ENCODE measurements around the gene FAM20A. TPM values are rescaled to one million over a fixed set of nuclear protein-coding genes. Genes with fewer than 3 reads are reported as not detected.
A peak's percentile ranks its signal among the peaks of the same experiment; 100 is the strongest.

Gene FAM20A
- total and polyA plus RNA-seq, 8 donors: 11.4 to 81.3 (median 17.0) TPM; not detected in 1

- Histone ChIP-seq H3K9me3 (no peaks in the 10 kb centered on the region), H3K36me3 (no peaks in the 10 kb centered on the region), H3K4me1 (peaks cover 0 to 9% (median 2%) of the 10 kb centered on the region in 4 donors), H3K27ac (no peak overlapping the region), H3K4me3 (no peak overlapping the region), H3K27me3 (no peaks in the 10 kb centered on the region)
- DNase-seq: no peak
- WGBS, 5 donors: 53 to 65% (median 62%) methylated on average over 3 of the region's 3 CpGs
- TF ChIP-seq POLR2A (IDR thresholded peaks at IDR 0.05) (no peak), EP300 (IDR thresholded peaks at IDR 0.05) (no peak), POLR2AphosphoS5 (IDR thresholded peaks at IDR 0.05) (no peak)
- TF ChIP-seq, protein P1, sequence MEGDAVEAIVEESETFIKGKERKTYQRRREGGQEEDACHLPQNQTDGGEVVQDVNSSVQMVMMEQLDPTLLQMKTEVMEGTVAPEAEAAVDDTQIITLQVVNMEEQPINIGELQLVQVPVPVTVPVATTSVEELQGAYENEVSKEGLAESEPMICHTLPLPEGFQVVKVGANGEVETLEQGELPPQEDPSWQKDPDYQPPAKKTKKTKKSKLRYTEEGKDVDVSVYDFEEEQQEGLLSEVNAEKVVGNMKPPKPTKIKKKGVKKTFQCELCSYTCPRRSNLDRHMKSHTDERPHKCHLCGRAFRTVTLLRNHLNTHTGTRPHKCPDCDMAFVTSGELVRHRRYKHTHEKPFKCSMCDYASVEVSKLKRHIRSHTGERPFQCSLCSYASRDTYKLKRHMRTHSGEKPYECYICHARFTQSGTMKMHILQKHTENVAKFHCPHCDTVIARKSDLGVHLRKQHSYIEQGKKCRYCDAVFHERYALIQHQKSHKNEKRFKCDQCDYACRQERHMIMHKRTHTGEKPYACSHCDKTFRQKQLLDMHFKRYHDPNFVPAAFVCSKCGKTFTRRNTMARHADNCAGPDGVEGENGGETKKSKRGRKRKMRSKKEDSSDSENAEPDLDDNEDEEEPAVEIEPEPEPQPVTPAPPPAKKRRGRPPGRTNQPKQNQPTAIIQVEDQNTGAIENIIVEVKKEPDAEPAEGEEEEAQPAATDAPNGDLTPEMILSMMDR (IDR thresholded peaks at IDR 0.05): no peak
- intact Hi-C loops (cut with DNase I; ENCODE audit: low total_unique reads): no loop called here
Measured at GRCh38 chr17:68560966-68561720, 40.0 kb downstream of the FAM20A start.

DNA sequence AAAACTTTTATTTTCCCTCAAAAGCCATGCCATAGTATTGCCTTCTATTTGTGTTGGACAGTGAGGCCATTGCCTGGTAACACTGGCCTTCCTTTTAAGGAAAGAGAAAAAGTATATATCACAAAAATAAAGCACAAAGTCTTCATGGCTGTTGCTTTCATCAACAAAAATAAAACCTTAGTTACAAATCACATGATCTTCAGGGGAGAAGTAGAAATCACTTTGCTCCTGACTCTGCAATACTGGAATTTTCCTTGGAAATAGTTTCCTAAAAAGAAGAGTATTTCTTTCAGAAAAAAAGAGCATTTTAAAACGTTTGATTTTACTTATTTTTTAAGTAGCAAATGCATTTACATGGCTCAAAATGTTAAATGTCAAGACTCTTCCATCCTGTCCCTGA is 41.9 kb downstream of the FAM20A start:
- Histone ChIP-seq H3K27me3 (no peaks in the 10 kb centered on the region), H3K9me3 (no peaks in the 10 kb centered on the region), H3K4me3 (no peak overlapping the region), H3K27ac (no peak overlapping the region), H3K36me3 (peaks cover 0 to 16% (median 14%) of the 10 kb centered on the region in 4 donors), H3K4me1 (peaks cover 0 to 9% (median 2%) of the 10 kb centered on the region in 4 donors)
- DNase-seq: no peak
- 18 to 26% (median 20%) methylated on average over 1 of the region's 1 CpG for WGBS, 5 donors
- intact Hi-C loops (cut with DNase I; ENCODE audit: low total_unique reads): no loop called here
- TF ChIP-seq POLR2AphosphoS5 (IDR thresholded peaks at IDR 0.05): no peak
- TF ChIP-seq POLR2A (IDR thresholded peaks at IDR 0.05): no peak
- TF ChIP-seq, protein P1 (IDR thresholded peaks at IDR 0.05): no peak
- no peak for TF ChIP-seq EP300 (IDR thresholded peaks at IDR 0.05)

GRCh38 chr17:68556551-68556950 is 44.6 kb downstream of the FAM20A start:
- H3K4me1 ChIP-seq: peaks cover 0 to 5% (median 2%) of the 10 kb centered on the region in 4 donors
- H3K27ac ChIP-seq: no peak overlapping the region
- no peak for DNase-seq
- no peaks in the 10 kb centered on the region for H3K27me3 ChIP-seq
- H3K9me3 ChIP-seq: no peaks in the 10 kb centered on the region
- no peak overlapping the region for H3K4me3 ChIP-seq
- 76 to 93% (median 89%) methylated on average over 4 of the region's 4 CpGs for WGBS, 5 donors
- intact Hi-C loops (cut with DNase I; ENCODE audit: low total_unique reads): no loop called here
- peaks cover 0 to 27% (median 24%) of the 10 kb centered on the region in 4 donors for H3K36me3 ChIP-seq
- no peak for TF ChIP-seq POLR2A (IDR thresholded peaks at IDR 0.05)
- no peak for TF ChIP-seq EP300 (IDR thresholded peaks at IDR 0.05)
- TF ChIP-seq POLR2AphosphoS5 (IDR thresholded peaks at IDR 0.05): no peak
- TF ChIP-seq, protein P1 (IDR thresholded peaks at IDR 0.05): no peak

- no peak overlapping the region for H3K4me3 ChIP-seq
- intact Hi-C loops (cut with DNase I; ENCODE audit: low total_unique reads): no loop called here
- DNase-seq: no peak
- peaks cover 0 to 30% (median 11%) of the 10 kb centered on the region in 4 donors for H3K4me1 ChIP-seq
- TF ChIP-seq POLR2A (IDR thresholded peaks at IDR 0.05) (no peak), EP300 (IDR thresholded peaks at IDR 0.05) (no peak), POLR2AphosphoS5 (IDR thresholded peaks at IDR 0.05) (no peak)
- TF ChIP-seq, protein P1 (IDR thresholded peaks at IDR 0.05): no peak
- H3K9me3 ChIP-seq: no peaks in the 10 kb centered on the region
- H3K36me3 ChIP-seq: peaks cover 11 to 35% (median 25%) of the 10 kb centered on the region in 4 donors
- H3K27me3 ChIP-seq: no peaks in the 10 kb centered on the region
- H3K27ac ChIP-seq: peak overlapping the region; percentile 35 to 79 (median 74)
- WGBS, 5 donors: 60 to 69% (median 65%) methylated on average over 12 of the region's 12 CpGs
Measured at GRCh38 chr17:68544111-68544915, 56.9 kb downstream of the FAM20A start.
